ENCODE results near the gene DGKB.

DNA sequence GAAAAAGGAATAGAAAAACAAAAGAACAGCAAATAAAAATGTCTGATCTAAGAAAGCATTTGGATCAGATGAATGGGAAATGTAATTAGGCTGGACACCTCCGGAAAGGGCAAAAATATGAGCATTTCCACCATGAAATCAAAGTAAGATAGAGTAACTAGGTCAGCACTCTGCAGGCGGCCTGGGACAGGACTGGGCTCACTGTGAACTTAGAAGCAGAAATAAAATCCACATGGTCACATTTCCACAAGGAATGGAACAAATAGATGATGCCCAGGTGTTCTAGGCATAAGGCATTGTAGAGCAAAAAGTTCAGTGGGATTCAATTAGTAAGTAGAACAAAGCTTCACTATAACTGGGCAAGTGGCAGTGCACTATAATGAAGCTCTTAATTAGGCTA is 703.2 kb downstream of the DGKB start:
- TF ChIP-seq, protein P1, sequence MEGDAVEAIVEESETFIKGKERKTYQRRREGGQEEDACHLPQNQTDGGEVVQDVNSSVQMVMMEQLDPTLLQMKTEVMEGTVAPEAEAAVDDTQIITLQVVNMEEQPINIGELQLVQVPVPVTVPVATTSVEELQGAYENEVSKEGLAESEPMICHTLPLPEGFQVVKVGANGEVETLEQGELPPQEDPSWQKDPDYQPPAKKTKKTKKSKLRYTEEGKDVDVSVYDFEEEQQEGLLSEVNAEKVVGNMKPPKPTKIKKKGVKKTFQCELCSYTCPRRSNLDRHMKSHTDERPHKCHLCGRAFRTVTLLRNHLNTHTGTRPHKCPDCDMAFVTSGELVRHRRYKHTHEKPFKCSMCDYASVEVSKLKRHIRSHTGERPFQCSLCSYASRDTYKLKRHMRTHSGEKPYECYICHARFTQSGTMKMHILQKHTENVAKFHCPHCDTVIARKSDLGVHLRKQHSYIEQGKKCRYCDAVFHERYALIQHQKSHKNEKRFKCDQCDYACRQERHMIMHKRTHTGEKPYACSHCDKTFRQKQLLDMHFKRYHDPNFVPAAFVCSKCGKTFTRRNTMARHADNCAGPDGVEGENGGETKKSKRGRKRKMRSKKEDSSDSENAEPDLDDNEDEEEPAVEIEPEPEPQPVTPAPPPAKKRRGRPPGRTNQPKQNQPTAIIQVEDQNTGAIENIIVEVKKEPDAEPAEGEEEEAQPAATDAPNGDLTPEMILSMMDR (IDR thresholded peaks at IDR 0.05; ENCODE audit: poor library complexity): no peak
- TF ChIP-seq EZH2 (IDR thresholded peaks at IDR 0.05; ENCODE audit: borderline replicate concordance): no peak
